Right lobe of liver (tissue), 6 donors: Measurements from ENCODE around the gene KCNQ2. TPM values are rescaled to one million over a fixed set of nuclear protein-coding genes. Genes with fewer than 3 reads are reported as not detected.

Experiments
- ATAC-seq, 4 donors: fragments of 200-7000 bp; cut with Tn5 transposase; one replicate each; pipeline ENCODE4 v1.9.1; 2020; ENCODE audit warnings: mild to moderate bottlenecking in 4 of 4, moderate library complexity in 4 of 4
- DNase-seq, 3 donors: peaks; one replicate each; pipeline ENCODE4 v3.0.0-alpha.2; 2020
- H3K27ac ChIP-seq, 3 donors: fragments of 200-600 bp; one replicate each; pipeline ENCODE4 v1.8.0; 2022
- H3K27me3 ChIP-seq, 2 donors: fragments of 200-600 bp; one replicate each; pipeline ENCODE4 v1.8.0; 2022
- H3K36me3 ChIP-seq, 4 donors: fragments of 200-600 bp; sonication (generic) in 1 of 4; one replicate each; pipeline versions ENCODE4 v1.5.1 to v1.8.0; 2017 to 2022; ENCODE audit warnings: control low read depth in 1 of 4
- H3K4me1 ChIP-seq, 4 donors: fragments of 200-600 bp; sonication (generic) in 1 of 4; one replicate each; pipeline versions ENCODE4 v1.5.1 to v1.8.0; 2017 to 2022; ENCODE audit warnings: control low read depth in 1 of 4
- H3K4me3 ChIP-seq, 3 donors: fragments of 200-600 bp; one replicate each; pipeline ENCODE4 v1.8.0; 2022
- H3K9me3 ChIP-seq, 4 donors: fragments of 200-600 bp; sonication (generic) in 1 of 4; one replicate each; pipeline versions ENCODE4 v1.5.1 to v1.8.0; 2017 to 2022; ENCODE audit warnings: control low read depth in 1 of 4
- CTCF ChIP-seq, 4 donors: fragments of 200-600 bp in 3 of 4; fragments of 450-650 bp in 1 of 4; IDR thresholded peaks; one replicate each; pipeline versions ENCODE4 v1.5.1 to v1.8.0; 2016 to 2022; ENCODE audit warnings: antibody characterized with exemption in 4 of 4, mild to moderate bottlenecking in 2 of 4
- POLR2A ChIP-seq: fragments of 450-650 bp; IDR thresholded peaks from one replicate; pipeline ENCODE4 v1.6.1; 2017; ENCODE audit warnings: antibody characterized with exemption, mild to moderate bottlenecking
- WGBS: methylation state at CpG from one replicate; pipeline ENCODE4 v1.1.6; 2018; ENCODE audit warnings: low coverage, low lambda C conversion rate; ENCODE audit not compliant: insufficient coverage; ENCODE audit errors: missing lambda C conversion rate; 5-methylcytosine and 5-hydroxymethylcytosine counted together
- intact Hi-C, 2 donors: fragments of 100-400 bp; cut with DNase I; formaldehyde crosslinking; loops; one replicate each; pipeline versions ENCODE4 v1.11.2 to v1.14.1; 2022
- total RNA-seq, 6 experiments: library from RNA; depleted of rRNA in 2 of 6; stranded (reverse); fragments of >200 nt in 2 of 6; fragmentation: NEBNext Ultra II Directional in 3 of 6; extraction: Animal tissue kit (Norgen Biotek cat#: 25700) in 3 of 6; gene quantifications; one replicate each; pipeline versions ENCODE4 v1.1.0 to v1.2.4, GENCODE V29; 2016 to 2023
- donor health status: DM: no; HTN: yes; CAD: no.
- donor health status: DM: no; HTN: no; CAD: no.
- donor health status: DM: no; HTN: no; CAD: no.
- donor health status: DM: no; HTN: yes; CAD: no.
- donor health status: DM: no; HTN: yes; CAD: no.

KCNQ2 gene
- total RNA-seq, 6 experiments from 2014 or later = not detected

GRCh38 chr20:63487116-63487764 is 14.8 kb upstream of the KCNQ2 start:
- intact Hi-C loops = no loop called here
- Histone ChIP-seq H3K4me1 (no peaks in the 10 kb centered on the region), H3K27ac (no peak overlapping the region), H3K36me3 (no peaks in the 10 kb centered on the region), H3K9me3 (no peaks in the 10 kb centered on the region), H3K27me3 (no peaks in the 10 kb centered on the region), H3K4me3 (no peak overlapping the region)
- TF ChIP-seq POLR2A (no peak), CTCF (IDR thresholded peaks at IDR 0.05) (no peak)
- WGBS = 47% methylated on average over 5 of the region's 14 CpGs
- ATAC-seq = no peak
- DNase-seq = no peak

DNA sequence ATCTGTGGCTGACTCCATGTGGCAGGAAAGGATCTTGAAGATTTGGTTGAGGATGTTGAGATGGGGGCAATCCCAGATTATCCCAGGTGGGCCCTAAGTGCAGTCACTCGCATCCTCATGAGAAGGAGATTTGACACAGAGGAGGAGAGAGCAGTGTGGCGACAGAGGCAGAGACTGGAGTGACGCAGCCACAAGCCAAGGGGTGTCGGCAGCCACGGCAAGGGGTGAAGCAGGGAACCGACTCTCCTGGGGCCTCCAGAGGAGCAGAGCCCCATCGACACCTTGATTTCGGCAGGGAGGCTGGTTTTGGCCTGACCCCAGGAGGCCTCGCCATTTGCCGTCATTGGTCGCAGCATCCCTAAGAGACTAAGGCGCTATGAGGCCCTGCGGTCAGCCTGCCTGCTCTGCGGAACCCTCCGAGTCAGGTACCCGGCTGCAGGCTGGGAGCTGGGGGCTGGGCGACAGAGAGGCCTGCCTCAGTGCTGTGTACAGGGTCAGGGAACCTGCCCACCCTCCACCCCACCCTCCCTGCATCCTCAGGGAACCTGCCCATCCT is 13.9 kb upstream of the KCNQ2 start:
- intact Hi-C loops = no loop called here
- WGBS = no CpG with 5 or more reads among the region's 17 CpGs
- H3K27ac ChIP-seq = no peak overlapping the region
- H3K27me3 ChIP-seq = no peaks in the 10 kb centered on the region
- H3K36me3 ChIP-seq = no peaks in the 10 kb centered on the region
- ATAC-seq (no peak), DNase-seq (no peak)
- TF ChIP-seq POLR2A (no peak), CTCF (IDR thresholded peaks at IDR 0.05) (no peak)
- no peak overlapping the region for H3K4me3 ChIP-seq
- no peaks in the 10 kb centered on the region for H3K9me3 ChIP-seq
- H3K4me1 ChIP-seq = no peaks in the 10 kb centered on the region

- no peaks in the 10 kb centered on the region for H3K27me3 ChIP-seq
- no peaks in the 10 kb centered on the region for H3K4me1 ChIP-seq
- TF ChIP-seq CTCF (IDR thresholded peaks at IDR 0.05) = no peak
- TF ChIP-seq POLR2A = no peak
- ATAC-seq = no peak
- intact Hi-C loops = no loop called here
- H3K4me3 ChIP-seq = no peak overlapping the region
- H3K27ac ChIP-seq = no peak overlapping the region
- no peaks in the 10 kb centered on the region for H3K36me3 ChIP-seq
- WGBS = 35% methylated on average over 8 of the region's 18 CpGs
- no peak for DNase-seq
- H3K9me3 ChIP-seq = no peaks in the 10 kb centered on the region
These were observed 12.4 kb upstream of the KCNQ2 start for GRCh38 chr20:63484651-63485403.

DNA sequence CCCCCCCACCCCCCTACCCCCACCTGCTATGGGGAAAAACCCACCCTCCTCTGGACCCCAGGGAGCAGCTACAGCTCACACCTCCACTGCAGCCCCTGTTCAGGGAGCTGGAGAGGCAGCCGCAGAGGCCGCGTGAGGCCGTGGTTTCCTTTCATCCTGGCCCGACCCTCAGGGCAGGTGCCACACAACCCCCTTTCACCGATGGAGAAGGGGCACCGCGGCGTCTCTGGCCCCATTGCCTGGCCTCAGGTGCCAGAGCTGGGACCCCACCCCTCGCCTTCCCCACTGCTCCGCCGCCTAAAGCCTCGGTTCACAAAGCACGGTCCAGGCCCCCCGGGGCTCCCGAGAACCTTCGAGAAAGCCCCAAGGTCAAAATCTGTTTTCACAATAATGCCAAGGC is 11.8 kb upstream of the KCNQ2 start:
- Histone ChIP-seq H3K4me3 (no peak overlapping the region), H3K9me3 (no peaks in the 10 kb centered on the region), H3K4me1 (no peaks in the 10 kb centered on the region), H3K27ac (no peak overlapping the region), H3K27me3 (no peaks in the 10 kb centered on the region), H3K36me3 (no peaks in the 10 kb centered on the region)
- 40% methylated on average over 1 of the region's 17 CpGs for WGBS
- intact Hi-C loops = no loop called here
- DNase-seq (no peak), ATAC-seq (no peak)
- TF ChIP-seq POLR2A (no peak), CTCF (IDR thresholded peaks at IDR 0.05) (no peak)
